Measurements from ENCODE around the gene FANK1.

GRCh38 chr10:126041117-126041516, 144.8 kb downstream of the FANK1 start:
- TF ChIP-seq CTCF (IDR thresholded peaks at IDR 0.05) (no peak), POLR2A (IDR thresholded peaks at IDR 0.05) (no peak)

Data from heart left ventricle (tissue), 13 donors.